C4-2B (cell line): Measurements from ENCODE around the gene PCSK5.
A peak's percentile ranks its signal among the peaks of the same experiment; 100 is the strongest.

Source experiments
- H3K27ac ChIP-seq: fragments of 450-650 bp; 2 replicates; pipeline ENCODE4 v1.5.1; 2017
- CTCF ChIP-seq: fragments of 450-650 bp; conservative IDR thresholded peaks from 2 replicates; pipeline ENCODE4 v1.5.1; 2017; ENCODE audit warnings: mild to moderate bottlenecking
- ZFX ChIP-seq: fragments of 450-650 bp; IDR thresholded peaks from 2 replicates; pipeline ENCODE4 v1.6.1; 2017

Gene PCSK5

GRCh38 chr9:75890472-75891276 is at the start of gene PCSK5:
Gene PCSK5 (plus strand): TSS chr9:75890673. CDS start chr9:75891182, 509 bp downstream.
- no peak within 1 kb of the TSS for H3K27ac ChIP-seq
- TF ChIP-seq ZFX (no peak), CTCF (peak; percentile 26)

GRCh38 chr9:75844321-75844720 is 46.2 kb upstream of the PCSK5 start:
- no peak overlapping the region for H3K27ac ChIP-seq
- TF ChIP-seq CTCF (no peak), ZFX (no peak)

GRCh38 chr9:75845806-75846205 is 44.7 kb upstream of the PCSK5 start:
- TF ChIP-seq CTCF = no peak
- TF ChIP-seq ZFX = no peak
- no peak overlapping the region for H3K27ac ChIP-seq

GRCh38 chr9:75847085-75847484 is 43.4 kb upstream of the PCSK5 start:
- H3K27ac ChIP-seq = no peak overlapping the region
- TF ChIP-seq CTCF (no peak), ZFX (no peak)

DNA sequence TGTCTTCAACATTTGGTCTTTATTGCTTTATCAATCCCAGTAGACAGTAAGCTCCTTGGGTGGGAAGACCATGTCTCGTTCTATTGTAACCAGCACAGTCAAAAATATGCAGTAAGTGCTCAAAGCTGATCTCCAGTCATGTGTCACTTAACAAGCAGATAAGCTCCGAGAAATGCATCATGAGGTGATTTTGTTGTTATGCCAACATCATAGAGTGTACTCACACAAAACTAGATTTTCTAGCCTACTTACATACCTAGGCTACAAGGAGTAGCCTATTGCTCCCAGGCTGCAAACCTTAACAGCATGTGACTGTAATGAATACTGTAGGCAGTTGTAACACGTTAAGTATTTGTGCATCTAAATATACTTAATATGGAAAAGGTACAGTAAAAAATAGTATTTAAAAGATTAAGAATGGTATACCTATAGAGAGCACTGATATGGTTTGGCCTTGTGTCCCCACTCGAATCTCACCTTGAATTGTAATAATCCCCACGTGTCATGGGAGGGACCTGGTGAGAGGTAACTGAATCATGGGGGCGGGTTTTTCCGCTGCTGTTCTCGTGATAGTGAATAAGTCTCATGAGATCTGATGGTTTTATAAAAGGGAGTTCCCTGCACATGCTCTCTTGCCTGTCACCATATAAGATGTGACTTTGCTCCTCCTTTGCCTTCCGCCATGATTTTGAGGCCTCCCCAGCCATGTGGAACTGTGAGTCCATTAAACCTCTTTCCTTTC is 39.8 kb upstream of the PCSK5 start:
- no peak for TF ChIP-seq CTCF
- no peak for TF ChIP-seq ZFX
- H3K27ac ChIP-seq = no peak overlapping the region

DNA sequence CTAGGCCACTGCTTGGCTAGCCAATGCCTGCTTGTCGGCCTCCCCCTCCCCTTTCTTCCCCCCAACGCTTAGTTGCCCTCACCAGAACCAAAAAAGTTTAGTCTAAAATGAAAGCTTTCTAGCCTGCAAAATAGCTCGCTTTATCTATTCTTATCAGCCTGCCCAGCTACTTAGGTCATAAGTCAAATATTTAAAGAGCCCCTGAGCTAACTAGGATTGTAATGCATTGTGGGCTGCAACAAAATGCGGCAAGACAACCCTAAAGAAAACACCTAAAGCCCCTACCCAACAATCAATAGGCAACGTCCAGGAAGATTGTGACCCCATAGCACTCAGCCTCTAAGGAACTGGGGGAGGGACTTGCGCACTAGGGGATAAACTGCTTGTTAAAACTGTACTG is 38.6 kb upstream of the PCSK5 start:
- no peak overlapping the region for H3K27ac ChIP-seq
- TF ChIP-seq ZFX (no peak), CTCF (no peak)

GRCh38 chr9:75852746-75853145 is 37.7 kb upstream of the PCSK5 start:
- TF ChIP-seq CTCF (no peak), ZFX (no peak)
- H3K27ac ChIP-seq = no peak overlapping the region
